GM23338 (cell line): ENCODE measurements around the gene C6orf89.

Source experiments
- CREB1 ChIP-seq: fragments of 250-450 bp; sonication (Bioruptor Pico); IDR thresholded peaks from 2 replicates; pipeline ENCODE4 v1.5.0; 2020; ENCODE audit warnings: low read depth, mild to moderate bottlenecking, moderate library complexity
- CTCF ChIP-seq, 2 experiments: fragments of 200-600 bp in 1 of 2; sonication (generic) in 1 of 2; conservative IDR thresholded peaks; 2 replicates each; pipeline versions ENCODE4 v1.5.1 to v1.6.1; 2016 to 2017; ENCODE audit warnings: antibody characterized with exemption in 2 of 2, low read depth in 2 of 2, mild to moderate bottlenecking in 2 of 2, moderate library complexity in 1 of 2
- EZH2 ChIP-seq: fragments of 200-600 bp; sonication (generic); IDR thresholded peaks from one replicate; pipeline ENCODE4 v1.8.0; 2017; ENCODE audit warnings: antibody characterized with exemption, mild to moderate bottlenecking, low read depth; ENCODE audit not compliant: unreplicated experiment
- EZH2phosphoT487 ChIP-seq: fragments of 200-600 bp; sonication (generic); IDR thresholded peaks from one replicate; pipeline ENCODE4 v1.8.1; 2018; ENCODE audit warnings: antibody characterized with exemption; ENCODE audit not compliant: unreplicated experiment
- NANOG ChIP-seq: IDR thresholded peaks from 2 replicates; pipeline ENCODE4 v1.6.1; 2016; ENCODE audit warnings: antibody characterized with exemption, borderline replicate concordance
- POLR2AphosphoS5 ChIP-seq: IDR thresholded peaks from 2 replicates; pipeline ENCODE4 v1.6.1; 2016; ENCODE audit warnings: antibody characterized with exemption, low read depth
- REST ChIP-seq: IDR thresholded peaks from one replicate; pipeline ENCODE4 v1.6.1; 2018; ENCODE audit warnings: antibody characterized with exemption; ENCODE audit not compliant: unreplicated experiment
- ZNF114 ChIP-seq: fragments of 250-450 bp; sonication (Bioruptor Pico); IDR thresholded peaks from 2 replicates; pipeline ENCODE4 v1.5.0; 2020; ENCODE audit warnings: mild to moderate bottlenecking, moderate library complexity
- ZNF462 ChIP-seq: fragments of 250-450 bp; sonication (Bioruptor Pico); IDR thresholded peaks from 2 replicates; pipeline ENCODE4 v1.5.0; 2020; ENCODE audit warnings: mild to moderate bottlenecking, moderate library complexity

- no peak for TF ChIP-seq CTCF (conservative IDR thresholded peaks at IDR 0.05; ENCODE audit: low read depth in 2 of 2)
- no peak for TF ChIP-seq EZH2phosphoT487
- no peak for TF ChIP-seq EZH2
- no peak for TF ChIP-seq REST
- TF ChIP-seq CREB1, result no peak
- TF ChIP-seq POLR2AphosphoS5, result no peak
- no peak for TF ChIP-seq ZNF462 (CRISPR knock-in tag)
- TF ChIP-seq NANOG, result no peak
- no peak for TF ChIP-seq ZNF114 (CRISPR knock-in tag)
Measured at GRCh38 chr6:36853325-36853724, 32.4 kb upstream of the C6orf89 start.
